ENCODE data around the gene PYROXD2.

Gene PYROXD2

DNA sequence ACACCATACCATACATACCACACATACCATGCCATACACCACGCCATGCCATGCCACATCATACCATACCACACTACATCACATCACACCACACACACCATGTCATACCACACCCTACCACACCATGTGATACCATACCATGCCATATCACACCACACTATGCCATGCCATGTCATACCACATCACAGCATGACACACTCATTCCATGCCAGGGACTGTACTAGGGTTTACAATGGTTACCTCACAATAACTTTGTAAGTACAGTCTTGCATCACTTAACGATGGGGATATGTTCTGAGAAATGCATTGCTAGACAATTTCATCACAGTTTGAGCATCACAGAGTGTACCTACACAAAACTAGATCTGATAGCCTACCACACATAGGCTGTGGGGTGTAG is 14.5 kb downstream of the PYROXD2 start:
- TF ChIP-seq EP300 (IDR thresholded peaks at IDR 0.05; ENCODE audit: borderline replicate concordance) (no peak), ZBTB7A (IDR thresholded peaks at IDR 0.05; ENCODE audit: low read depth) (no peak), TEAD4 (IDR thresholded peaks at IDR 0.05) (no peak), FOXM1 (IDR thresholded peaks at IDR 0.05; ENCODE audit: borderline replicate concordance, low read depth) (no peak), TCF12 (IDR thresholded peaks at IDR 0.05; ENCODE audit: low read depth) (no peak)
- TF ChIP-seq, protein P1, sequence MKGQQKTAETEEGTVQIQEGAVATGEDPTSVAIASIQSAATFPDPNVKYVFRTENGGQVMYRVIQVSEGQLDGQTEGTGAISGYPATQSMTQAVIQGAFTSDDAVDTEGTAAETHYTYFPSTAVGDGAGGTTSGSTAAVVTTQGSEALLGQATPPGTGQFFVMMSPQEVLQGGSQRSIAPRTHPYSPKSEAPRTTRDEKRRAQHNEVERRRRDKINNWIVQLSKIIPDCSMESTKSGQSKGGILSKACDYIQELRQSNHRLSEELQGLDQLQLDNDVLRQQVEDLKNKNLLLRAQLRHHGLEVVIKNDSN (IDR thresholded peaks at IDR 0.05) = no peak

DNA sequence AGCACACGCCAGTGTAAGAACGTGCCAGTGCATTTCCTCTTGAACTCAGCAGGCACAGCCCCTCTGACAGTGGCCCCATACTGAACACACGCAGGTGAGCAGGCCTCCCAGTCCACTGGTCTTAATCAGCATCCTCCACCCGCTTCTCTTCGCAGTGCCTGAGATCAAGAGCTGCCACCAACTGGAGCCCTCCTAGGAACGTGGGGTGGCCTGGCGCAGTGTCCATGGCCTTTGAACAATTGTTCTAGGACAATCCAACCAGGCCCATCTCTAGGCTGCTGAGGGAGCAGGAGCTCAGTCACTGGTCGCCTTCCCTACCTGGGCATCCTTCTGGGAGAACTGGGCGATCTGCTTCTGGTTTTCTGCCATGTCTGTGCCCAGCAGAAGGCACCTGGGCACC is 15.2 kb downstream of the PYROXD2 start:
- TF ChIP-seq TEAD4 (IDR thresholded peaks at IDR 0.05) (no peak), CEBPB (IDR thresholded peaks at IDR 0.05) (no peak), EGR1 (IDR thresholded peaks at IDR 0.05) (no peak), CREB1 (IDR thresholded peaks at IDR 0.05; ENCODE audit: low read depth) (no peak), YY1 (IDR thresholded peaks at IDR 0.05; ENCODE audit: low read depth) (no peak), ZBTB7A (IDR thresholded peaks at IDR 0.05; ENCODE audit: low read depth) (no peak), FOXM1 (IDR thresholded peaks at IDR 0.05; ENCODE audit: borderline replicate concordance, low read depth) (no peak), TCF12 (IDR thresholded peaks at IDR 0.05; ENCODE audit: low read depth) (no peak), NFIC (IDR thresholded peaks at IDR 0.05) (no peak), RAD21 (IDR thresholded peaks at IDR 0.05; ENCODE audit: low read depth) (no peak), EP300 (IDR thresholded peaks at IDR 0.05; ENCODE audit: borderline replicate concordance) (no peak), TAF1 (IDR thresholded peaks at IDR 0.05; ENCODE audit: low read depth) (no peak)
- TF ChIP-seq, protein P2, sequence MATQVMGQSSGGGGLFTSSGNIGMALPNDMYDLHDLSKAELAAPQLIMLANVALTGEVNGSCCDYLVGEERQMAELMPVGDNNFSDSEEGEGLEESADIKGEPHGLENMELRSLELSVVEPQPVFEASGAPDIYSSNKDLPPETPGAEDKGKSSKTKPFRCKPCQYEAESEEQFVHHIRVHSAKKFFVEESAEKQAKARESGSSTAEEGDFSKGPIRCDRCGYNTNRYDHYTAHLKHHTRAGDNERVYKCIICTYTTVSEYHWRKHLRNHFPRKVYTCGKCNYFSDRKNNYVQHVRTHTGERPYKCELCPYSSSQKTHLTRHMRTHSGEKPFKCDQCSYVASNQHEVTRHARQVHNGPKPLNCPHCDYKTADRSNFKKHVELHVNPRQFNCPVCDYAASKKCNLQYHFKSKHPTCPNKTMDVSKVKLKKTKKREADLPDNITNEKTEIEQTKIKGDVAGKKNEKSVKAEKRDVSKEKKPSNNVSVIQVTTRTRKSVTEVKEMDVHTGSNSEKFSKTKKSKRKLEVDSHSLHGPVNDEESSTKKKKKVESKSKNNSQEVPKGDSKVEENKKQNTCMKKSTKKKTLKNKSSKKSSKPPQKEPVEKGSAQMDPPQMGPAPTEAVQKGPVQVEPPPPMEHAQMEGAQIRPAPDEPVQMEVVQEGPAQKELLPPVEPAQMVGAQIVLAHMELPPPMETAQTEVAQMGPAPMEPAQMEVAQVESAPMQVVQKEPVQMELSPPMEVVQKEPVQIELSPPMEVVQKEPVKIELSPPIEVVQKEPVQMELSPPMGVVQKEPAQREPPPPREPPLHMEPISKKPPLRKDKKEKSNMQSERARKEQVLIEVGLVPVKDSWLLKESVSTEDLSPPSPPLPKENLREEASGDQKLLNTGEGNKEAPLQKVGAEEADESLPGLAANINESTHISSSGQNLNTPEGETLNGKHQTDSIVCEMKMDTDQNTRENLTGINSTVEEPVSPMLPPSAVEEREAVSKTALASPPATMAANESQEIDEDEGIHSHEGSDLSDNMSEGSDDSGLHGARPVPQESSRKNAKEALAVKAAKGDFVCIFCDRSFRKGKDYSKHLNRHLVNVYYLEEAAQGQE (IDR thresholded peaks at IDR 0.05; ENCODE audit: low read depth) = no peak
- TF ChIP-seq, protein P1 (IDR thresholded peaks at IDR 0.05) = no peak
- TF ChIP-seq, protein P3, sequence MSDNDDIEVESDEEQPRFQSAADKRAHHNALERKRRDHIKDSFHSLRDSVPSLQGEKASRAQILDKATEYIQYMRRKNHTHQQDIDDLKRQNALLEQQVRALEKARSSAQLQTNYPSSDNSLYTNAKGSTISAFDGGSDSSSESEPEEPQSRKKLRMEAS (IDR thresholded peaks at IDR 0.05) = no peak

DNA sequence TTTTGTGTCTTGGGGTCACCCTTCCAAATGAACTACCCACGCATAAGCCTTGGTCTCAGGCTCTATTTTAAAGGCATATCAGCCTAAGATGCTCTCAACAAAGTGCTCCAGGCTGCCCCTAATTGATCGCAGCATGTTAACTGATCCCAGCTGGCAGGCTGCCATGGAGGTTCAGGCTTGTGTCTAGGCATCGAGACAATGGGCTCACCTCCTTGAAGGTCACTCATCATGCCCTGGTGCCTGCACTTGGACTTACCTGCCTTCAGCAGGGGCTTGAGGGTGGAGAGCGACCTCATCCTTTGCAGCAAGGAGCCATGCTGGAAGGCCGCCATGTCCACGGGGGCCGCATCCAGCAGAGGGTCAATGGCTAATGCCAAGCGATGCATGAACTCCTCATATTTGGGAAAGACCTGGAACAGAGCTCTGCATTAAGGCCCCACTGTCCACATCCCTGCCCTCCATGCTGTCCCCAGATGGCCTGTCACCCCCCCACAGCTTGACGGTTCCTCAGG is 17.8 kb downstream of the PYROXD2 start:
- TF ChIP-seq, protein P2 (IDR thresholded peaks at IDR 0.05; ENCODE audit: low read depth) = no peak

DNA sequence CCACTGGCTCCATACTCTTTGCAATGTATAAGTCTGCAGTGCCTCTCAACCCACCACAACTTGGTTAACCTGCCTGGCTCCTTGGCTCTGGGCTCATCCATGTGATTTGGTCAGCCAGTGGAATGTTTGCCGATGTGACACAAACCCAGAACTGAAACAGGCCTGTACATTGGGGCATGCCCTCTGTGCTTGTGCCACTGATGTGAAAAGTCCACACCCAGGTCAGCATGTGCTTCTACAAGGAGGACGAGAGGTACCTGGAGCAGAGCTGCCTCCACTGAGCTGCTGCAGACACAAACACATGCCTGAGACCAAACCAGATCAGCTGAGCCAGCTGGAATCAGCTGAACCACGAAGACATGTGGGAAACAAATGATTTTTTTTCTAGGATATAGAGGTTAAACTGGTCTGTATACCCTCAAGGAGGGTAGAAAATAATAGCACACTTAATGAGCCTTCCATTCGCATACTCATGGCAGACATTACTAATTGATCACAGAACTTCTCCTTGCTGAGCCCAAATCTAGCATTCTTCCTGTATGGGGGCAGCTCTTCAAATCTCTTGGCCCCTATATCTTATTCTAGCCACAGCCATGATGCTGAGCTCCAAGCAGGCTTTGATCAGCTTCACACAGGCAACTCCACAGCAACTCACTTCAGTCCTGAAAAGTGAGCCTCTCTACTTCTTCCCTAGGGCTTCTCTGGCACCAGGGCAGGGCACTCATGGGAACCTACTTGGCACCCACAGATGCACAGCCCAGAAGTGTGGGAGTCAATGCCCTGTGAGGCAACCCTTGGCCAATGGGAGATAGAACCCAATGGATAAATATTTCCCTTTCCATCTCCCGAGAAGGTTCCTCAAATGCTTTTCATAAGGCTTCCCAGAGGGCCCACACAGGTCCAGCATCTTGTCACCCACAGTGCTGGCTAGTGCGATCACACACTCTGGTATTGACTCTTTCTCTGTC is 18.6 kb downstream of the PYROXD2 start:
- TF ChIP-seq CEBPB (IDR thresholded peaks at IDR 0.05) = no peak
- TF ChIP-seq ZBTB7A (IDR thresholded peaks at IDR 0.05; ENCODE audit: low read depth) = no peak

DNA sequence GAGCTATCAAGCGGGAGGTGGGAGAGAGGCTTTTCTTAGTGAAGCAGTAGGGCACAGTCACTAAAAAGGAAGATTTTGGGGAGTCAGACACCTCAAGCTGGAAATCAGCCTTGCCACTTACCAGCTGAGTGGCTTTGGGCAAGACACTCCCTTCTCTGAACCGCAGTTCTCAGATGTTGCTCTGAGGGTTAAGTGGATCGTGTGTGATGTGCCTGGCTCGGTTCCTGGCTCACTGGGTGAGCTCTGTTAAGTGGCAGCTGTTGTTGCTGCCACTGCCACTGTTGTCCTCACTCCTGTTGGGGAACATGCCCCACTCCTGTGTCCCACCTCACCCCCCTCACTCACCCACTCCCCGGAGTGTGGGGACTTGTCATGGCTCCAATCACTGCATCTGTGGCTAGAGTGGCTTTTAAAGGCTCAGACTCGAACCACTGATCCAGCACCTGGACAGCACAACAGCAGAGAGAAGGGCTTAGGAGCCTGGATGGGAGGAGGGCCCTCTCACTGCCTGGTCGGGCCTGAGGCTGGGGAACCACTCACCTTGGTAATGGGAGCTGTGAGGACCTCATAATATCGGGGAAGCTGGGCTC is 20.0 kb downstream of the PYROXD2 start:
- TF ChIP-seq, protein P2 (IDR thresholded peaks at IDR 0.05; ENCODE audit: low read depth) = peak; percentile 30; the same call in 1 of the 2 replicates
- TF ChIP-seq ZBTB7A (IDR thresholded peaks at IDR 0.05; ENCODE audit: low read depth) = no peak
